PFSK-1 (cell line): Measurements from ENCODE around the gene FKBP8.

Experiments used
- FOXP2 ChIP-seq: optimal IDR thresholded peaks from 2 replicates; pipeline ENCODE3; 2011; ENCODE audit warnings: borderline replicate concordance, control low read depth, inconsistent platforms; ENCODE audit not compliant: insufficient read depth; ENCODE audit errors: extremely low read length, extremely low read depth
- POLR2AphosphoS5 ChIP-seq: IDR thresholded peaks from 2 replicates; pipeline ENCODE4 v1.6.1; 2012; ENCODE audit warnings: low read depth, mild to moderate bottlenecking, control low read depth, low read length, moderate library complexity
- REST ChIP-seq, 2 experiments: IDR thresholded peaks; 2 replicates each; pipeline versions ENCODE4 v1.6.1 to v1.8.0; 2011 to 2012; ENCODE audit warnings: low read depth in 2 of 2, low read length in 2 of 2, control low read depth in 1 of 2, inconsistent platforms in 1 of 2, mild to moderate bottlenecking in 1 of 2, moderate library complexity in 1 of 2; ENCODE audit not compliant: insufficient read depth in 1 of 2
- SIN3A ChIP-seq: IDR thresholded peaks from 2 replicates; pipeline ENCODE4 v1.6.1; 2012; ENCODE audit warnings: mild to moderate bottlenecking, low read length, moderate library complexity, borderline replicate concordance; ENCODE audit not compliant: insufficient read depth
- TAF1 ChIP-seq: IDR thresholded peaks from 2 replicates; pipeline ENCODE4 v1.6.1; 2012; ENCODE audit warnings: low read length, control low read depth, borderline replicate concordance; ENCODE audit not compliant: insufficient read depth

The FKBP8 gene

GRCh38 chr19:18483119-18483890 lies 60.1 kb downstream of the FKBP8 start:
- TF ChIP-seq REST (IDR thresholded peaks at IDR 0.05; ENCODE audit: insufficient read depth in 1 of 2, low read depth in 2 of 2, low read length in 2 of 2) (no peak), TAF1 (no peak), POLR2AphosphoS5 (no peak), FOXP2 (no peak), SIN3A (no peak)
